Panc1 (cell line): Measurements from ENCODE around the gene CYP26B1.

ENCODE experiments used
- CTCF ChIP-seq: fragments of 450-650 bp; IDR thresholded peaks from 2 replicates; pipeline ENCODE4 v1.5.1; 2017; ENCODE audit warnings: mild to moderate bottlenecking
- POLR2AphosphoS5 ChIP-seq: IDR thresholded peaks from 2 replicates; pipeline ENCODE4 v1.6.1; 2012; ENCODE audit warnings: mild to moderate bottlenecking, low read depth, low read length, moderate library complexity
- SIN3A ChIP-seq: IDR thresholded peaks from 2 replicates; pipeline ENCODE4 v1.6.1; 2012; ENCODE audit warnings: low read depth, mild to moderate bottlenecking, low read length, moderate library complexity, borderline replicate concordance; ENCODE audit not compliant: insufficient read depth

- no peak for TF ChIP-seq CTCF
- TF ChIP-seq POLR2AphosphoS5, result no peak
- no peak for TF ChIP-seq SIN3A
These were observed 67.1 kb downstream of the CYP26B1 start for GRCh38 chr2:72080286-72081145.
